ENCODE results near the gene OTOP3.

OTOP3 gene

GRCh38 chr17:74928786-74929185 is 6.9 kb upstream of the OTOP3 start:
- TF ChIP-seq POLR2AphosphoS5 (IDR thresholded peaks at IDR 0.05; ENCODE audit: low read depth, low read length), result no peak
- TF ChIP-seq POLR2A (IDR thresholded peaks at IDR 0.05; ENCODE audit: low read depth, low read length), result no peak
- no peak for TF ChIP-seq TAF1 (IDR thresholded peaks at IDR 0.05; ENCODE audit: borderline replicate concordance, low read depth, low read length)
- FAIRE-seq (no peak), DNase-seq (ENCODE audit: insufficient read length) (no peak)

- no peak for FAIRE-seq
- no peak for TF ChIP-seq TAF1 (IDR thresholded peaks at IDR 0.05; ENCODE audit: borderline replicate concordance, low read depth, low read length)
- no peak for TF ChIP-seq POLR2A (IDR thresholded peaks at IDR 0.05; ENCODE audit: low read depth, low read length)
- no peak for TF ChIP-seq POLR2AphosphoS5 (IDR thresholded peaks at IDR 0.05; ENCODE audit: low read depth, low read length)
- DNase-seq (ENCODE audit: insufficient read length), result no peak
These were observed 5.1 kb upstream of the OTOP3 start for GRCh38 chr17:74930535-74931036.

GRCh38 chr17:74935048-74935447 is 650 bp upstream of the OTOP3 start:
- FAIRE-seq, result no peak
- no peak for DNase-seq (ENCODE audit: insufficient read length)
- TF ChIP-seq POLR2AphosphoS5 (IDR thresholded peaks at IDR 0.05; ENCODE audit: low read depth, low read length) (no peak), TAF1 (IDR thresholded peaks at IDR 0.05; ENCODE audit: borderline replicate concordance, low read depth, low read length) (no peak), POLR2A (IDR thresholded peaks at IDR 0.05; ENCODE audit: low read depth, low read length) (no peak)

GRCh38 chr17:74936470-74936799 is 737 bp downstream of the OTOP3 start:
- DNase-seq (ENCODE audit: insufficient read length) (no peak), FAIRE-seq (no peak)
- TF ChIP-seq POLR2A (IDR thresholded peaks at IDR 0.05; ENCODE audit: low read depth, low read length), result no peak
- TF ChIP-seq POLR2AphosphoS5 (IDR thresholded peaks at IDR 0.05; ENCODE audit: low read depth, low read length), result no peak
- TF ChIP-seq TAF1 (IDR thresholded peaks at IDR 0.05; ENCODE audit: borderline replicate concordance, low read depth, low read length), result no peak

- DNase-seq (ENCODE audit: insufficient read length) (no peak), FAIRE-seq (no peak)
- TF ChIP-seq TAF1 (IDR thresholded peaks at IDR 0.05; ENCODE audit: borderline replicate concordance, low read depth, low read length) (no peak), POLR2AphosphoS5 (IDR thresholded peaks at IDR 0.05; ENCODE audit: low read depth, low read length) (no peak), POLR2A (IDR thresholded peaks at IDR 0.05; ENCODE audit: low read depth, low read length) (no peak)
These were observed 1.7 kb downstream of the OTOP3 start for GRCh38 chr17:74937064-74938051.

- TF ChIP-seq POLR2AphosphoS5 (IDR thresholded peaks at IDR 0.05; ENCODE audit: low read depth, low read length), result no peak
- TF ChIP-seq POLR2A (IDR thresholded peaks at IDR 0.05; ENCODE audit: low read depth, low read length), result no peak
- TF ChIP-seq TAF1 (IDR thresholded peaks at IDR 0.05; ENCODE audit: borderline replicate concordance, low read depth, low read length), result no peak
- no peak for FAIRE-seq
- DNase-seq (ENCODE audit: insufficient read length), result no peak
These were observed 2.7 kb downstream of the OTOP3 start for GRCh38 chr17:74938194-74938950.

- FAIRE-seq (no peak), DNase-seq (ENCODE audit: insufficient read length) (no peak)
- TF ChIP-seq TAF1 (IDR thresholded peaks at IDR 0.05; ENCODE audit: borderline replicate concordance, low read depth, low read length), result no peak
- TF ChIP-seq POLR2AphosphoS5 (IDR thresholded peaks at IDR 0.05; ENCODE audit: low read depth, low read length), result no peak
- no peak for TF ChIP-seq POLR2A (IDR thresholded peaks at IDR 0.05; ENCODE audit: low read depth, low read length)
These were observed 3.8 kb downstream of the OTOP3 start for GRCh38 chr17:74939534-74939933.

- no peak for FAIRE-seq
- no peak for DNase-seq (ENCODE audit: insufficient read length)
- no peak for TF ChIP-seq TAF1 (IDR thresholded peaks at IDR 0.05; ENCODE audit: borderline replicate concordance, low read depth, low read length)
- TF ChIP-seq POLR2A (IDR thresholded peaks at IDR 0.05; ENCODE audit: low read depth, low read length), result no peak
- no peak for TF ChIP-seq POLR2AphosphoS5 (IDR thresholded peaks at IDR 0.05; ENCODE audit: low read depth, low read length)
These were observed 5.5 kb downstream of the OTOP3 start for GRCh38 chr17:74941128-74941725.

- DNase-seq (ENCODE audit: insufficient read length) (no peak), FAIRE-seq (no peak)
- TF ChIP-seq TAF1 (IDR thresholded peaks at IDR 0.05; ENCODE audit: borderline replicate concordance, low read depth, low read length) (no peak), POLR2AphosphoS5 (IDR thresholded peaks at IDR 0.05; ENCODE audit: low read depth, low read length) (no peak), POLR2A (IDR thresholded peaks at IDR 0.05; ENCODE audit: low read depth, low read length) (no peak)
These were observed 8.3 kb downstream of the OTOP3 start for GRCh38 chr17:74943808-74944522.

- FAIRE-seq (peak; percentile 81), DNase-seq (ENCODE audit: insufficient read length) (no peak)
- TF ChIP-seq TAF1 (IDR thresholded peaks at IDR 0.05; ENCODE audit: borderline replicate concordance, low read depth, low read length), result no peak
- peak; percentile 54; the same call in 1 of the 2 replicates for TF ChIP-seq POLR2A (IDR thresholded peaks at IDR 0.05; ENCODE audit: low read depth, low read length)
- TF ChIP-seq POLR2AphosphoS5 (IDR thresholded peaks at IDR 0.05; ENCODE audit: low read depth, low read length), result no peak
These were observed 9.8 kb downstream of the OTOP3 start for GRCh38 chr17:74945543-74945942.
